NB4 (cell line): Measurements from ENCODE around the gene BSDC1.

Source experiments
- MYC ChIP-seq: IDR thresholded peaks from 2 replicates; pipeline ENCODE4 v1.6.1; 2011; ENCODE audit warnings: low read depth, low read length
- POLR2A ChIP-seq: IDR thresholded peaks from 2 replicates; pipeline ENCODE4 v1.6.1; 2011; ENCODE audit warnings: mild to moderate bottlenecking; ENCODE audit not compliant: insufficient read length; ENCODE audit errors: extremely low read depth
- TF ChIP-seq, protein P1 (sequence below): IDR thresholded peaks from one replicate; pipeline ENCODE4 v1.5.1; 2012; ENCODE audit warnings: low read depth, low read length

DNA sequence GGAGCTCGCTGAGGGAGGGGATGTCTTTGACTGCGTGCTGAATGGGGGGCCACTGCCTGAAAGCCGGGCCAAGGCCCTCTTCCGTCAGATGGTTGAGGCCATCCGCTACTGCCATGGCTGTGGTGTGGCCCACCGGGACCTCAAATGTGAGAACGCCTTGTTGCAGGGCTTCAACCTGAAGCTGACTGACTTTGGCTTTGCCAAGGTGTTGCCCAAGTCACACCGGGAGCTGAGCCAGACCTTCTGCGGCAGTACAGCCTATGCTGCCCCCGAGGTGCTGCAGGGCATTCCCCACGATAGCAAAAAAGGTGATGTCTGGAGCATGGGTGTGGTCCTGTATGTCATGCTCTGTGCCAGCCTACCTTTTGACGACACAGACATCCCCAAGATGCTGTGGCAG, 30.5 kb downstream of the BSDC1 start:
- TF ChIP-seq, protein P1, sequence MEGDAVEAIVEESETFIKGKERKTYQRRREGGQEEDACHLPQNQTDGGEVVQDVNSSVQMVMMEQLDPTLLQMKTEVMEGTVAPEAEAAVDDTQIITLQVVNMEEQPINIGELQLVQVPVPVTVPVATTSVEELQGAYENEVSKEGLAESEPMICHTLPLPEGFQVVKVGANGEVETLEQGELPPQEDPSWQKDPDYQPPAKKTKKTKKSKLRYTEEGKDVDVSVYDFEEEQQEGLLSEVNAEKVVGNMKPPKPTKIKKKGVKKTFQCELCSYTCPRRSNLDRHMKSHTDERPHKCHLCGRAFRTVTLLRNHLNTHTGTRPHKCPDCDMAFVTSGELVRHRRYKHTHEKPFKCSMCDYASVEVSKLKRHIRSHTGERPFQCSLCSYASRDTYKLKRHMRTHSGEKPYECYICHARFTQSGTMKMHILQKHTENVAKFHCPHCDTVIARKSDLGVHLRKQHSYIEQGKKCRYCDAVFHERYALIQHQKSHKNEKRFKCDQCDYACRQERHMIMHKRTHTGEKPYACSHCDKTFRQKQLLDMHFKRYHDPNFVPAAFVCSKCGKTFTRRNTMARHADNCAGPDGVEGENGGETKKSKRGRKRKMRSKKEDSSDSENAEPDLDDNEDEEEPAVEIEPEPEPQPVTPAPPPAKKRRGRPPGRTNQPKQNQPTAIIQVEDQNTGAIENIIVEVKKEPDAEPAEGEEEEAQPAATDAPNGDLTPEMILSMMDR = no peak
- TF ChIP-seq POLR2A (no peak), MYC (no peak)
